NCI-H2171 (cell line): ENCODE measurements around the gene FAM204A.

Experiments
- DNase-seq: peaks from one replicate; lab custom pipeline; 2025; lab: John Stamatoyannopoulos, UW

Gene FAM204A

DNA sequence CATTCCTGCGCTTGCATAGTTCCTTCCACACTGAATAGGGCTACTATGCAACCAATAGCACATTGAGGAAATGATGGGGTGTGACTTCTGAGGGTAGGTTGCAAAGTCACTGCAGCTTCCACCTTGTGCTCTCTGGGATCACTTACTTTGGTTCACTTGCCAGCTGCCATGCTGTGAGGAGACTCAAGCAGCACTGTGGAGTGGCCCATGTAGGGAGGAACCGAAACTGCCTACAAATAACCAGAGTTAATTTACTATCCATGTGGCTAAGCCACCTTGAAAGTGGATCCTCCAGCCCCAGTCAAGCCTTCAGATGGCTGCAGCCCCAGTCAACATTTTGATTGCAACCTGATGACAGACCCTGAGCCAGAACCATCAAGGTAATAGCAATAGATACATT, 64.3 kb downstream of the FAM204A start:
- no peak for DNase-seq

DNA sequence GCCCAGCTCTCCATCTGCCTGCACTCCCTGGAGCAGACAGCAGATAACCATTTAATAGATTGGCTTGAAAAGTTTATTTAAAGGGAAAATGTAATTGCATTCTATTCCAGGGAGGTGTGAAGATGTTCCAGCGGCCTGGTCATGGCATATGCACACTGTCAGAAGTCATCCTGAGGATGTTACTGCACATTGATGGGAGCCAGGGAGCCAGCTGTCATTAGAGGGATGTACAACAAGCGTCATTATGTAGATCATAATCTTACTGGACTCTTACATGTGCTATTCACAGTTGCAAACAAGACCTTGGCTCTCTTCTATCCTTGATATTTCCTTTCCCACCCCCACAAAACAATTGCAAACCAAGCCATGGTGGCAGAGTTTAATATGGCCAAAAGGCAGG, 65.4 kb downstream of the FAM204A start:
- DNase-seq, result no peak

DNA sequence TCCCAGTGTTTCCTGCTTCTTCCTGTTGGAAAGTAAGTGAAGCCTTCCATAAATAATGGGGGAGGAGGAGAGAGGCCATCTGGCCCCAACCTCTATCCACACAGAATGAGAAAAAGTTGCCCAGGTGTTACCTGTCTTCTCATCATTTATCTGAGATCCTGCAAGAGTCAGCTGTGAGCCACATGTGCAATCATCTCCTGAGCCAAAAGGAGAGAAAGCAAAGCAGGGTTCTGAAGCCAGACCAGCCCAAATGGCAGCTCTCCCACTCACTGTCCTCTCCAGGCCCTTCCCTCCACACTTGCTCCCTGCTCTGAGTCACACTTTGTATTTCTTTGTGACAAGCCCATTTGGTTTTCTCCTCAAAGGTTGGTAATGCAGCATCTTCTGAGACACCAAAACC, 65.9 kb downstream of the FAM204A start:
- DNase-seq, result no peak

DNA sequence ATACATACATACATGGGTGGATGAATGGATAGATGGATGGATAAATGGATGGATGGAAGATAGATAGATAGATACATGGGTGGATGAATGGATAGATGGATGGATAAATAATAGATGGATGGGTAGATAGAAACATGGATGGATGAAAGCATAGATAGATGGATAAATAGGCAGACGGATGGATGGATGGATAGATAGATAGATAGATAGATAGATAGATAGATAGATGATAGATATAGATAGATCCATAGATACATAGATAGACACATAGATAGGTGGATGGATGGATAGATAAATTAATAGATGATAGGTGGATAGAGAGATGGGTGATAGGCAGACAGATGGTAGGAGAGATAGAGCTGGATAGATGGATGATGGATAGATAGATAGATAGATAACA, 68.5 kb downstream of the FAM204A start:
- no peak for DNase-seq

GRCh38 chr10:118272767-118273166, 69.4 kb downstream of the FAM204A start:
- DNase-seq, result no peak

DNA sequence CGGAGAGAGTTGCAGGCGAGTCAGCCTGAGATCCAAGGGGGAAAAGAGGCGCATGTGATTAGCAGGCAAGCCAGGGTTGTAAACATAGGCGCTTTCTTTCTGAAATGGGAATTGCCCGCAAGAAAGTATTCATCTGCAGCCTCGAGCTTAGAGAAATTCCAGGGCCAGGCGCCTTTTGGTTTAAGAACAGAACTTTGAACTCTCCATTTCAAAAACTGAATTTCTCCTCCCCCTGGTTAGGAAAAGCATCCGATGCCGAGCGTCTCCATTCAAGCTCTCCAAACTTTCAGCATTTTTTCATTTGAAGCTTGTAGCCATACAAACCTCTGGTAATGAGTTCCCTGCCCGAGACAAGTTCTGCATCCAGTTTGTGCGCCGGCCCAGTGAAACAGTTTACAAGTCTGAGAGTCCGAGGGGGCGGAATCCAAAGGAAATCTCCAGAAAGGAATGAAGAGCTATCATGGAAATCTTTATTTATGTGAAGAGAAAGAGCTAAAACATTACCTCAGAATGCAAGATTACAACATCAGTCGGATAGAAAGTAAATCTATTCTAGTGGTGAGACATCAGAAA, 69.9 kb downstream of the FAM204A start:
- no peak for DNase-seq

DNA sequence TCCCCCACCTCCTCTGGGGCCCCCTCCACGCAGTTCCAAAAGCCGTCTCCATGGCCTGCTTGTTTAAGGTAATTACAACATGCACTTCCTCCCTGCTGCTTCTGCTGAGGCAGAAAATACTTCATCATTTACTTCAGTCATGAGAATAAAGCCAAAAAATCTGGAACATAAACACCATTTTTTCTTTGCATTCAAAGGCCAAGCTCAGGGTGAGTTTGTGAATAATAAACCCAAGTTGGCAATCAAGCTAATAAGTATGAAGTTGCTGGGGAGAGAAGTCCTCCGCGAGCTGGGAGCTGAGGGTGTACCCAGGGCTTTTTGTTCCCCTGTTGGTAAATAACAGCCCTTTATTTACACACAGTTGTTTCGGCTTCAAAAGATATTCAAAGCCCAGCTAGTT, 70.5 kb downstream of the FAM204A start:
- no peak for DNase-seq

GRCh38 chr10:118266098-118266748, 75.9 kb downstream of the FAM204A start:
- DNase-seq, result no peak

GRCh38 chr10:118264838-118265470, 77.2 kb downstream of the FAM204A start:
- no peak for DNase-seq

DNA sequence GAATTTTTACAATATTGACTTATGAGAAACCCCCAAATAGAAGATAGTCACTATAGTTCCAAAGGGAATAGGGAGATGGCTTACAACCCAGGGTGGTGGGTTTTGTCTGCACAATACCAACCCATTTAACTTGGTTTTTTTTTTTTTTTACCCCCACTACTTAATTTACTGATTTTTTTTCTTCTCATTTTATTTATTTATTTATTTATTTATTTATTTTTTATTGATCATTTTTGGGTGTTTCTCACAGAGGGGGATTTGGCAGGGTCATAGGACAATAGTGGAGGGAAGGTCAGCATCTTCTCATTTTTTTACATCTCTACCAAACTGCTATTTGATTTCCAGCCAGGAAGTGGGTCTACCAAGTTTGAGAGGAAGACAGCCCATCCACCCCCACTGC, 77.9 kb downstream of the FAM204A start:
- no peak for DNase-seq

GRCh38 chr10:118262538-118262937, 79.6 kb downstream of the FAM204A start:
- DNase-seq, result no peak

GRCh38 chr10:118259288-118259906, 82.7 kb downstream of the FAM204A start:
- DNase-seq, result no peak

- no peak for DNase-seq
These were observed 83.8 kb downstream of the FAM204A start for GRCh38 chr10:118258285-118258684.

DNA sequence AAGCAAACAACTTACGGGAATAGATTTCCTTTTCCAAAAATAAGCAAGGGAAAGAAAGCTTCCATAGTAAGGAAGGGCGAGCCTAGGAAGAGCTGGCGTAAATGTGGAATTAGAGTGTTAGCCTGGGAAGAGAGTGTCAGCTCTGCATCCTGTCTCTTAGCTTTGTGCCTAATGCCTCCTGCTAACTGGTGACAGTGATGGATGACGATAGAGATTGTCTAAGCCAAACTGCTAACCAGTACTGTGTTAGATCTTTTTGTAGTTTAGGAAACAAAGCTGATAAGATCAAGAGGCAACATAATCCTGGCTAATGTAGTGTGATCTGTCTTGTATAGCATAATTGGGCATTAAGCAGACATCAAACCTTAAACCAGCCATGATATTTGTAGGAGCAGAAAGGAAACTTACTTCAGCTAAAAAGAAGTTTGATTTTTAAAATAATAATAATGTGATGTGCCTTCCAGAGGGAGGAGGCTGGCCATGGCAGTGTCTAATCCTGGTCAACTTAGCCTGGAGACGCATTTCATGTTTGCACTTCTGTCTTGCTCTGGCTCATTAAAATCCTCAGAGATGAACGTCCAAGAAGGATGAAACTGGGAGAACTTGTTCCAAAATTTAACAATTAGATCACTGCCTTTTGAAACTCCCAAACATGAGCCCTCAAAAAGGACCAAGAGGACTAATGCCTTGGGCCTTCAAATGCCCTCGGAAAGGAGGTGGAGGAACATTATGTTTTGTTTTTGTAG, 85.1 kb downstream of the FAM204A start:
- DNase-seq, result no peak

GRCh38 chr10:118256209-118256608, 85.9 kb downstream of the FAM204A start:
- DNase-seq, result no peak

- no peak for DNase-seq
These were observed 86.8 kb downstream of the FAM204A start for GRCh38 chr10:118255355-118255754.

DNA sequence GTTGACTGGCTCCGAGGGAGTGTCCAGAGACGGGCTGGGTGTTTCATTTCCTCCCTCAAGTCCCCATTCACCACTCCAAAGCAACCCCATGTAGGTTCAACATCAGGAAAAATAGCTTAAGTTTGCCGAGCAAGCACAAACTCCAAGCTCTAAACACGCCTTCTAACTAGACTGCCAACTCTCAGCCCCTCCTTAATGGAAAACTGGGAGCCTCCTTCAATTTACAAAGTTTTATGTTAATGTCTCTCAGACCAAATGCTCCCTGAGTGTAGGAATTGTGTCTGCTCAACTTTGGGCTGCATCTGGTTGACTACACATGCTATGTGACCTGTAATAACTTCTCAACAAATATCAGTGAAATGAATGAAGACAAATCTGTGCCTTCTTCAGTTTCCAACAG, 87.5 kb downstream of the FAM204A start:
- DNase-seq, result no peak

GRCh38 chr10:118253397-118253796, 88.7 kb downstream of the FAM204A start:
- DNase-seq, result no peak

GRCh38 chr10:118251791-118252190, 90.3 kb downstream of the FAM204A start:
- DNase-seq, result no peak

- no peak for DNase-seq
These were observed 92.4 kb downstream of the FAM204A start for GRCh38 chr10:118249714-118250113.
